PC-9 (cell line): Measurements from ENCODE around the gene KIAA1671. TPM values are rescaled to one million over a fixed set of nuclear protein-coding genes. Genes with fewer than 3 reads are reported as not detected.

Source experiments
- BruUV-seq: library from RNA; stranded (reverse); fragments of 400-500 nt; replicated peaks from 2 replicates; lab custom pipeline; 2021; lab: Mats Ljungman, UMichigan
- CTCF ChIA-PET: fragments of 300-600 bp; sonication (Branson Sonifier 250); formaldehyde crosslinking; loops from one replicate; lab custom pipeline; 2022; ENCODE audit warnings: antibody characterized with exemption; lab: Charles Lee
- POLR2A ChIA-PET: fragments of 300-600 bp; sonication (Branson Sonifier 250); formaldehyde crosslinking; loops from one replicate; lab custom pipeline; 2022; ENCODE audit warnings: antibody characterized with exemption; ENCODE audit not compliant: unreplicated experiment; lab: Charles Lee
- DNase-seq, 2 experiments: peaks; one replicate each; pipeline versions ENCODE4 v3.0.0 to v3.0.0-alpha.2; 2015 to 2022; ENCODE audit warnings: mixed read lengths in 1 of 2
- H2AFZ ChIP-seq: fragments of 200-600 bp; sonication (generic); 2 replicates; pipeline ENCODE4 v1.8.1; 2017; ENCODE audit warnings: antibody characterized with exemption
- H3F3A ChIP-seq: fragments of 200-600 bp; sonication (generic); 2 replicates; pipeline ENCODE4 v1.8.1; 2017; ENCODE audit warnings: antibody characterized with exemption, mild to moderate bottlenecking, low read depth; ENCODE audit not compliant: insufficient read depth
- H3K27ac ChIP-seq: fragments of 200-600 bp; sonication (generic); 2 replicates; pipeline ENCODE4 v1.6.1; 2016; ENCODE audit warnings: mixed run types
- H3K27me3 ChIP-seq: fragments of 200-600 bp; sonication (generic); 2 replicates; pipeline ENCODE4 v1.6.1; 2016; ENCODE audit warnings: low read depth, mixed run types; ENCODE audit not compliant: insufficient read depth
- H3K36me3 ChIP-seq: fragments of 200-600 bp; sonication (generic); 2 replicates; pipeline ENCODE4 v1.6.1; 2016; ENCODE audit warnings: low read depth, mixed run types
- H3K4me1 ChIP-seq: fragments of 200-600 bp; sonication (generic); replicated peaks from 2 replicates; pipeline ENCODE4 v1.6.1; 2016; ENCODE audit warnings: mixed run types; ENCODE audit not compliant: insufficient read depth
- H3K4me2 ChIP-seq: fragments of 200-600 bp; sonication (generic); 2 replicates; pipeline ENCODE4 v1.6.1; 2017; ENCODE audit warnings: mixed run types
- H3K4me3 ChIP-seq: fragments of 200-600 bp; sonication (generic); 2 replicates; pipeline ENCODE4 v1.6.1; 2016; ENCODE audit warnings: mixed run types
- H3K79me2 ChIP-seq: fragments of 200-600 bp; sonication (generic); 2 replicates; pipeline ENCODE4 v1.6.1; 2017; ENCODE audit warnings: low read depth, mixed run types
- H3K9me2 ChIP-seq: fragments of 200-600 bp; sonication (generic); 2 replicates; pipeline ENCODE4 v1.8.1; 2017; ENCODE audit warnings: mild to moderate bottlenecking; ENCODE audit not compliant: insufficient read depth
- H3K9me3 ChIP-seq: fragments of 200-600 bp; sonication (generic); 2 replicates; pipeline ENCODE4 v1.8.1; 2016; ENCODE audit warnings: low read depth; ENCODE audit not compliant: insufficient read depth
- H4K20me1 ChIP-seq: fragments of 200-600 bp; sonication (generic); 2 replicates; pipeline ENCODE4 v1.8.1; 2017; ENCODE audit not compliant: insufficient read depth
- EZH2 ChIP-seq: fragments of 200-600 bp; sonication (generic); IDR thresholded peaks from 2 replicates; pipeline ENCODE4 v1.8.0; 2017; ENCODE audit warnings: antibody characterized with exemption, low read depth
- intact Hi-C: fragments of 100-400 bp; cut with micrococcal nuclease; formaldehyde crosslinking; loops from one replicate; pipeline ENCODE4 v1.10.0; 2022; ENCODE audit not compliant: unreplicated experiment
- total RNA-seq: library from RNA; stranded (reverse); gene quantifications from 2 replicates; pipeline ENCODE4 v1.2.3, GENCODE V29; 2021
- TF ChIP-seq, protein P1 (sequence below): fragments of 200-600 bp; sonication (generic); conservative IDR thresholded peaks from 2 replicates; pipeline ENCODE4 v1.6.1; 2017; ENCODE audit warnings: mixed run types, antibody characterized with exemption, mild to moderate bottlenecking, moderate library complexity

The KIAA1671 gene
- total RNA-seq, 1 experiment from 2014 or later, result 44.3 TPM

DNA sequence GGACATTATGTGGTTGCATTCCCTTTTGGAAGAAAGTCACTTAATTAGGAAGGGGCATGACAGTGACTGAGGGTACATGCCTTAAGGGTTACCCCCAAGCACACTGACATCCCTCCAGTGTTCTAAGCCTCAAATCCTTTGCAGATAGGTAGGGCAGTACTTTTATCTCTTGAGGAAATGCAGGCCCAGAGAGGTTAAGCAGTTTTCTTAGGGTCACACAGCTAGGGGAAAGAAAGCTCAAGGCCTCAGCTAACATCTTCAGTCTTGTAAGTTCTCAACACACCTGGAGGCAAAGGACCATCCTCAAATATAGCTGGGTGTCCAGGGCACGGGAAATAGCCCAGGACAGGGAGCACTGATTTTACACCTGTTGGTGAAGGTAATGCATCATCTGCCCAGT is 31.6 kb downstream of the KIAA1671 start:
- Histone ChIP-seq H3K79me2 (peaks cover 12% of the 10 kb centered on the region), H3K9me3 (no peaks in the 10 kb centered on the region), H3K36me3 (peaks cover 2% of the 10 kb centered on the region; the same call in 1 of the 2 replicates), H3F3A (no peaks in the 10 kb centered on the region), H2AFZ (no peak overlapping the region), H3K27me3 (no peaks in the 10 kb centered on the region), H4K20me1 (no peaks in the 10 kb centered on the region), H3K4me2 (no peak overlapping the region), H3K4me3 (no peak overlapping the region), H3K9me2 (no peaks in the 10 kb centered on the region), H3K27ac (no peak overlapping the region), H3K4me1 (no peaks in the 10 kb centered on the region)
- CTCF ChIA-PET, result no interaction called here
- TF ChIP-seq, protein P1, sequence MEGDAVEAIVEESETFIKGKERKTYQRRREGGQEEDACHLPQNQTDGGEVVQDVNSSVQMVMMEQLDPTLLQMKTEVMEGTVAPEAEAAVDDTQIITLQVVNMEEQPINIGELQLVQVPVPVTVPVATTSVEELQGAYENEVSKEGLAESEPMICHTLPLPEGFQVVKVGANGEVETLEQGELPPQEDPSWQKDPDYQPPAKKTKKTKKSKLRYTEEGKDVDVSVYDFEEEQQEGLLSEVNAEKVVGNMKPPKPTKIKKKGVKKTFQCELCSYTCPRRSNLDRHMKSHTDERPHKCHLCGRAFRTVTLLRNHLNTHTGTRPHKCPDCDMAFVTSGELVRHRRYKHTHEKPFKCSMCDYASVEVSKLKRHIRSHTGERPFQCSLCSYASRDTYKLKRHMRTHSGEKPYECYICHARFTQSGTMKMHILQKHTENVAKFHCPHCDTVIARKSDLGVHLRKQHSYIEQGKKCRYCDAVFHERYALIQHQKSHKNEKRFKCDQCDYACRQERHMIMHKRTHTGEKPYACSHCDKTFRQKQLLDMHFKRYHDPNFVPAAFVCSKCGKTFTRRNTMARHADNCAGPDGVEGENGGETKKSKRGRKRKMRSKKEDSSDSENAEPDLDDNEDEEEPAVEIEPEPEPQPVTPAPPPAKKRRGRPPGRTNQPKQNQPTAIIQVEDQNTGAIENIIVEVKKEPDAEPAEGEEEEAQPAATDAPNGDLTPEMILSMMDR, result no peak
- TF ChIP-seq EZH2, result no peak
- POLR2A ChIA-PET, result interaction anchor here (0.7 kb wide), 1 partner anchor 40 kb away, joined by 3 read pairs; no protein-coding TSS in a partner anchor
- no peak for DNase-seq
- BruUV-seq, result no TSS peak
- intact Hi-C loops, result no loop called here

DNA sequence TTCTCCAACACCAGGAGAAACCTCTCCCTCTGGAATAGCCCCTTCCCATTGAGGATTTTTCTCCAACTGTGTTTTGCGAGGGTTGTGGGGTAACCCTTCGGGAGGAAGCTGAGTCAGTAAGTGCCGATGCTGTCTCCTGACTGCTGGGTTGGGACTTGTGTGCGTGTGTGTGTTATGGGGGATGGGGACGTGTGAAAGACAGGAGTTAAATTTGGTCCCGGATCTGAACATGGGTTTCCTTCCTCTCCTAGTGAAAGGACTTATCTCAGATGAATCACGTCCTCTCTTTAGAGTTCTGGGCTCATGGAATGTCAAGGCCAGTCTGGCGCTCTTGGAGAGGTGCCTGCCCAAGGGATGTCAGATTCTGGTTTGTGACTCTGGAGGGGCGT is 33.3 kb downstream of the KIAA1671 start:
- BruUV-seq, result no TSS peak
- H3K79me2 ChIP-seq, result peaks cover 12% of the 10 kb centered on the region
- POLR2A ChIA-PET, result no interaction called here

DNA sequence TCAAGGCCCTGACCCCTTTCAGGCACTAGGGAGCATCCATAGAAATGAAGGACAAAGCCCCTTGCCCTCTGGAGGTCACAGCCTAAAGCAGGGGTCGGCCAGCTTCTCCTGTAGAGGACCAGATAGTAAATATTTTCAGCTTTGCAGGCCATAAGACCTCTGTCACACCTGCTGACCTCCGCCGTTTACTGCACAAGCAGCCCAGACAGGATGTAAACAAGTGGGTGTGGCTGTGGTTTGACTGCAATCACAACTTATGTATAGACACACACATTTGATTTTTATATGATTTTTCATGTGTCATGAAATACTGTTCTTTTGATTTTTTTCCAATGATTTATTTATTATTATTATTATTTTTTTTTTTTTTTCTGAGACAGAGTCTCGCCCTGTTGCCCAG is 34.3 kb downstream of the KIAA1671 start:
- Histone ChIP-seq H3K4me2 (no peak overlapping the region), H3K36me3 (peaks cover 2% of the 10 kb centered on the region; the same call in 1 of the 2 replicates), H2AFZ (no peak overlapping the region), H3K4me1 (peaks cover 19% of the 10 kb centered on the region), H4K20me1 (no peaks in the 10 kb centered on the region), H3K4me3 (no peak overlapping the region), H3K79me2 (peaks cover 12% of the 10 kb centered on the region), H3F3A (peaks cover 22% of the 10 kb centered on the region), H3K9me2 (no peaks in the 10 kb centered on the region), H3K27ac (no peak overlapping the region), H3K9me3 (no peaks in the 10 kb centered on the region), H3K27me3 (no peaks in the 10 kb centered on the region)
- no TSS peak for BruUV-seq
- ChIA-PET CTCF (interaction anchor here (0.6 kb wide), 1 partner anchor 14 kb away, joined by 13 read pairs; no protein-coding TSS in a partner anchor), POLR2A (no interaction called here)
- DNase-seq, result no peak
- intact Hi-C loops, result no loop called here
- TF ChIP-seq, protein P1, result no peak
- TF ChIP-seq EZH2, result no peak

More for the DNA sequence above, 33.3 kb downstream of the KIAA1671 start:
- no peaks in the 10 kb centered on the region for H3K9me2 ChIP-seq
- CTCF ChIA-PET, result interaction anchor here (0.6 kb wide), 1 partner anchor 13 kb away, joined by 13 read pairs; no protein-coding TSS in a partner anchor
- no peaks in the 10 kb centered on the region for H3K9me3 ChIP-seq
- H3K4me2 ChIP-seq, result no peak overlapping the region
- H3K27me3 ChIP-seq, result no peaks in the 10 kb centered on the region
- no peaks in the 10 kb centered on the region for H4K20me1 ChIP-seq
- TF ChIP-seq, protein P1, result no peak
- no peak for TF ChIP-seq EZH2
- no peak overlapping the region for H3K4me3 ChIP-seq
- H3K36me3 ChIP-seq, result peaks cover 2% of the 10 kb centered on the region; the same call in 1 of the 2 replicates
- no peak overlapping the region for H2AFZ ChIP-seq
- DNase-seq, result no peak
- intact Hi-C loops, result no loop called here
- peaks cover 12% of the 10 kb centered on the region; the same call in 1 of the 2 replicates for H3F3A ChIP-seq
- H3K4me1 ChIP-seq, result peaks cover 9% of the 10 kb centered on the region
- H3K27ac ChIP-seq, result no peak overlapping the region
